Karpas-422 (cell line): ENCODE results near the gene LIPA. TPM values are rescaled to one million over a fixed set of nuclear protein-coding genes. Genes with fewer than 3 reads are reported as not detected.

Source experiments
- DNase-seq: peaks from one replicate; pipeline ENCODE4 v3.0.0-alpha.2; 2015
- H2AFZ ChIP-seq: fragments of 200-600 bp; sonication (generic); 2 replicates; pipeline ENCODE4 v1.6.1; 2014; ENCODE audit warnings: antibody characterized with exemption, low read length, mixed read lengths
- H3K27ac ChIP-seq: fragments of 200-600 bp; sonication (generic); 2 replicates; pipeline ENCODE4 v1.5.1; 2014; ENCODE audit warnings: mild to moderate bottlenecking, low read length, moderate library complexity
- H3K27me3 ChIP-seq: fragments of 200-600 bp; sonication (generic); 2 replicates; pipeline ENCODE4 v1.6.1; 2014; ENCODE audit warnings: low read length, mixed read lengths
- H3K36me3 ChIP-seq: fragments of 200-600 bp; sonication (generic); 2 replicates; pipeline ENCODE4 v1.6.1; 2014; ENCODE audit warnings: low read length, mixed read lengths; ENCODE audit not compliant: insufficient read depth
- H3K4me1 ChIP-seq: fragments of 200-600 bp; sonication (generic); 2 replicates; pipeline ENCODE4 v1.6.1; 2014; ENCODE audit warnings: mild to moderate bottlenecking, low read length, mixed read lengths
- H3K4me2 ChIP-seq: fragments of 200-600 bp; sonication (generic); 2 replicates; pipeline ENCODE4 v1.6.1; 2014; ENCODE audit warnings: low read length, low read depth, mild to moderate bottlenecking; ENCODE audit not compliant: poor library complexity, severe bottlenecking
- H3K4me3 ChIP-seq: fragments of 200-600 bp; sonication (generic); 2 replicates; pipeline ENCODE4 v1.5.1; 2014; ENCODE audit warnings: mild to moderate bottlenecking, antibody characterized with exemption, low read length, mixed read lengths
- H3K79me2 ChIP-seq: fragments of 200-600 bp; sonication (generic); 2 replicates; pipeline ENCODE4 v1.6.1; 2014; ENCODE audit warnings: mild to moderate bottlenecking, low read length, mixed read lengths
- H3K9ac ChIP-seq: fragments of 200-600 bp; sonication (generic); 2 replicates; pipeline ENCODE4 v1.6.0; 2014; ENCODE audit warnings: low read length
- H3K9me2 ChIP-seq: fragments of 200-600 bp; sonication (generic), shearing (Covaris generic); replicated peaks from 2 replicates; pipeline ENCODE4 v1.6.0; 2014; ENCODE audit warnings: mild to moderate bottlenecking, low read length, moderate library complexity; ENCODE audit not compliant: insufficient read depth
- H3K9me3 ChIP-seq: fragments of 300-700, 200-600 bp; sonication (generic); 2 replicates; pipeline ENCODE4 v1.6.1; 2014; ENCODE audit warnings: low read length, mixed read lengths
- H4K20me1 ChIP-seq: fragments of 200-600 bp; sonication (generic); 2 replicates; pipeline ENCODE4 v1.6.1; 2014; ENCODE audit warnings: mild to moderate bottlenecking, antibody characterized with exemption, low read length, low read depth; ENCODE audit not compliant: insufficient read depth
- total RNA-seq: library from RNA; depleted of rRNA; stranded (reverse); fragments of >200 nt; shearing (Covaris generic); gene quantifications from 2 replicates; pipeline ENCODE4 v1.2.3, GENCODE V29; 2014; ENCODE audit warnings: low replicate concordance

The LIPA gene
- total RNA-seq, 1 experiment from 2014 or later = 20.9 TPM

- H3K9me2 ChIP-seq = no peaks in the 10 kb centered on the region
- H3K9ac ChIP-seq = no peak overlapping the region
- no peaks in the 10 kb centered on the region for H3K79me2 ChIP-seq
- H3K36me3 ChIP-seq = no peaks in the 10 kb centered on the region
- no peaks in the 10 kb centered on the region for H3K4me1 ChIP-seq
- no peak overlapping the region for H3K4me2 ChIP-seq
- no peaks in the 10 kb centered on the region for H3K9me3 ChIP-seq
- no peak for DNase-seq
- H3K4me3 ChIP-seq = no peak overlapping the region
- no peak overlapping the region for H2AFZ ChIP-seq
- no peaks in the 10 kb centered on the region for H3K27me3 ChIP-seq
- H3K27ac ChIP-seq = no peak overlapping the region
- no peaks in the 10 kb centered on the region for H4K20me1 ChIP-seq
These were observed 12.0 kb upstream of the LIPA start for GRCh38 chr10:89263531-89263930.

DNA sequence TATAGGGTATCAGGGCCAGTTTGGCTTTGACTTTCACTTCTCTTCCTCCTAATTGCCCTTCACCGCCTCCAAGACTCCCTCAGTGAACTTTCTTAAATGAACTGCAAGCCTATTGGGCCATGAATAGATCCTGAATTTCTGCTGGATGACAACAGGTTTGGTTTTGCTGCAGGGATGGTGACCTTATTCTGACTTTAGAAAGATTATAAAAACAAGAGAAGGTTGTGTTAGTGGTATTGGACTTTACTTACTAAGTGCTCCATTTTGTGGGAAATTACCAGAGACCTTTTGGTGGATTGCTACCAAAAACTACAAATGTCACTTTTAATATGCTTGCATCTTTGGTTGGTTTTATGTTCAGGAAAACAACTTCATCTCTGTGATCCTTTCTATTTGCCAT is 11.5 kb upstream of the LIPA start:
- no peak overlapping the region for H3K27ac ChIP-seq
- no peaks in the 10 kb centered on the region for H3K9me3 ChIP-seq
- no peaks in the 10 kb centered on the region for H3K9me2 ChIP-seq
- H4K20me1 ChIP-seq = no peaks in the 10 kb centered on the region
- no peak for DNase-seq
- no peaks in the 10 kb centered on the region for H3K27me3 ChIP-seq
- H3K79me2 ChIP-seq = no peaks in the 10 kb centered on the region
- no peaks in the 10 kb centered on the region for H3K4me1 ChIP-seq
- H3K4me2 ChIP-seq = no peak overlapping the region
- no peak overlapping the region for H3K4me3 ChIP-seq
- no peaks in the 10 kb centered on the region for H3K36me3 ChIP-seq
- H2AFZ ChIP-seq = no peak overlapping the region
- no peak overlapping the region for H3K9ac ChIP-seq

DNA sequence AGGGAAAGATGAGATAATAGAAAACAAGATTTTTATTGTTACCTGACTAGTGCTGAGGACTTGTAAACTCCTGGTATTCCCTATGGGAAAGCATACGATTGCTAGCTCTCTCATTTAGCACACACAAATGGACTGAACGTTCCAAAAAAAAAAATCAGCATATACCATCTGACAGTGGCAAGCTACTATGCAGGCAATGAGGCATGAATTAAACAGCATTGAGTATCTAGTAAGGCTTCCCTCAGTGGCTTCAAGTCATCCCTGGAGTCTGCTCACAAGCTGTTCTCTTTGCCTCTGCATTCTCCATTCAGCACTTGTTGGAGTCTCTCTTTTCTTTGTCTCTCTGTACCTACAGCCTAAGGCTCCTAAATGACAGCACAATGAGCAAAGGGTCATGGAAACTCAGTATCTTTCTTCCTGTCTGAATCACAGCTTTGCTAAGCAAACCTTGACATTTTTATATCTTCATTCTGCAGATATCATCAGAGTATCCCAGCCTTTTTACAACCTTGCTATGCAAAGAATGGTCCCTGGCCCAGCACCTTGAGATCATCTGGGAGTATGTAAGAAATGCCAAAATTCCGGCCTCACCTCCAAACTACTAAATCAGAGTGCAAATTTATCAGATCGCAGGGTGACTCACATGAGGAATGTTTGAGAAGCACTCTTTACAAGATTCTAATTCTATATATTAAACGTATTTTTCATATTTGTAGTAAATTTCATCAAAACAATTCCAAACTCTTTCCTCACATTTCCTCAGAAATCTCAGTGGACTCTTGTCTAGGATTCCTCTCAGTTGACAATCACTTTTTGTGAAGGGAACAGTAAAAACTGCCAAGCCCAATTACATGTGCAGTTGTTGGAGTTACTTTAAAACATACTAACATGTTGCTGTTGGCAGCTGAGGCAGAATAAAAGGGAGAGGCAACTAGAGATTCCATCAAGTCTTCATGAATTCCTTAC is 10.8 kb upstream of the LIPA start:
- DNase-seq = no peak
- Histone ChIP-seq H3K27me3 (no peaks in the 10 kb centered on the region), H3K4me1 (no peaks in the 10 kb centered on the region), H3K36me3 (no peaks in the 10 kb centered on the region), H3K27ac (no peak overlapping the region), H3K9me2 (no peaks in the 10 kb centered on the region), H3K79me2 (no peaks in the 10 kb centered on the region), H2AFZ (no peak overlapping the region), H3K9ac (no peak overlapping the region), H4K20me1 (no peaks in the 10 kb centered on the region), H3K9me3 (no peaks in the 10 kb centered on the region), H3K4me3 (no peak overlapping the region), H3K4me2 (no peak overlapping the region)

DNA sequence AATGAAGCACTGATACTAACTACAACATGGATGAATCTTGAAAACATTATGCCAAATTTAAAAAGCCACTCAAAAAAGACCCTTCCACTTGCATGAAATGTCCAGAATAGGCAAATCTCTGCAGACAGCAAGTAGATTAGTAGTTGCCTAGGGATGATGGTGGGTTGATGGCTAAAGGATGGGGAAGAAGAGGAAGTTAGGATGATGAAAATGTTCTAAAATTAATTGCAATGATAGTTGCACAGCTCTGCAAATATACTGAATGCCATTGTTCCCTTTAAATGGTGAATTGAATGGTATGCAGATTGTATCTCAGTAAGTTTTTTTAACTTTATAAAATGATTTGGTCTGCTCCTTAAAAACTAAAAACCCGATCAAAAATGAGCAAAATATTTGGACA is 7.3 kb upstream of the LIPA start:
- no peak overlapping the region for H3K9ac ChIP-seq
- no peaks in the 10 kb centered on the region for H3K79me2 ChIP-seq
- no peak for DNase-seq
- no peaks in the 10 kb centered on the region for H3K4me1 ChIP-seq
- no peak overlapping the region for H3K4me3 ChIP-seq
- H3K9me3 ChIP-seq = no peaks in the 10 kb centered on the region
- H2AFZ ChIP-seq = no peak overlapping the region
- no peak overlapping the region for H3K27ac ChIP-seq
- no peak overlapping the region for H3K4me2 ChIP-seq
- H3K27me3 ChIP-seq = no peaks in the 10 kb centered on the region
- H4K20me1 ChIP-seq = no peaks in the 10 kb centered on the region
- no peaks in the 10 kb centered on the region for H3K9me2 ChIP-seq
- H3K36me3 ChIP-seq = no peaks in the 10 kb centered on the region

DNA sequence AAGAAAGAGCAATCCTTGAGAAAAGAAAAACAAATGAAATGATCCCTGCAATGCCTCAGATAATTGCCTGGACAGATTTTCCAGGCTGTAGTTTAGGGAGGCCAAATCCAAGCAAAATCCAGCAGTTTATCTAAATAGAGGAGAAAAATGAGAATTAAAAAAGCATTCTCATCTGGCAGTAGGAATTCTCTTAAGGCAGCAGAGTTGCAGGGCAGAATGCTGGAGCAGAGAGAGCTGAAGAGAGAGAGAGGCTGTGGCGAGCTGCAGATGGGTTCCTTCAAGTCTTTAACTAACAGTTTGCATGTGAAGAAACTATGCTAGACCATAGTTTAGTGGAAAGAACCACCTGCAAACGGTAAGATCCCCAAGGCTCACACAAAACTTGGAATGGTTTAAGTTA is 6.0 kb upstream of the LIPA start:
- Histone ChIP-seq H3K9me2 (no peaks in the 10 kb centered on the region), H3K36me3 (no peaks in the 10 kb centered on the region), H3K27me3 (no peaks in the 10 kb centered on the region), H3K9me3 (no peaks in the 10 kb centered on the region), H3K27ac (no peak overlapping the region), H3K9ac (no peak overlapping the region), H3K4me1 (no peaks in the 10 kb centered on the region), H2AFZ (no peak overlapping the region), H3K4me2 (no peak overlapping the region), H3K79me2 (no peaks in the 10 kb centered on the region), H3K4me3 (no peak overlapping the region), H4K20me1 (no peaks in the 10 kb centered on the region)
- DNase-seq = no peak

GRCh38 chr10:89256962-89257361 is 5.4 kb upstream of the LIPA start:
- Histone ChIP-seq H3K4me3 (no peak overlapping the region), H3K27ac (no peak overlapping the region), H3K36me3 (no peaks in the 10 kb centered on the region), H3K9me2 (no peaks in the 10 kb centered on the region), H3K79me2 (no peaks in the 10 kb centered on the region), H2AFZ (no peak overlapping the region), H3K9ac (no peak overlapping the region), H3K4me1 (no peaks in the 10 kb centered on the region), H4K20me1 (no peaks in the 10 kb centered on the region), H3K4me2 (no peak overlapping the region), H3K9me3 (no peaks in the 10 kb centered on the region), H3K27me3 (no peaks in the 10 kb centered on the region)
- no peak for DNase-seq

DNA sequence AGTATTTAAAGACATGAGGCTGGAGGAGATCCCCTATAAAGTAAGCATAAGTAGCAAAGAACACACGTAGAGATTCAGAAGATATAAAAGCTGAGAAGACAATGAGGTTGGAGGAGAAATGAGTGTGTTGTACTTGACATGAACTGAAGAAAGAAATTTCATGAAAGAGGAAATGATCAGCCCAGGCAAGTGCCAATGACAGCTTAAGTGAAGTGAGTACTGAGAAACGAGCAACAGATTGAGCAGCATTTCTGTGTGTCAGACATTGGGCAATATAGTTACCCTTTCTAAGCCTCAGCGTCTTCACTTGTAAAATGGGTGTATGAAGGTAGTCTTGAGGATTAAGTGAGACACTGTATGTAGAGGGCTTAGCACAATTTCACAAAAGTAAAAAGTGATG is 4.8 kb upstream of the LIPA start:
- Histone ChIP-seq H2AFZ (no peak overlapping the region), H3K9me2 (no peaks in the 10 kb centered on the region), H3K9ac (no peak overlapping the region), H3K27me3 (no peaks in the 10 kb centered on the region), H4K20me1 (no peaks in the 10 kb centered on the region), H3K27ac (no peak overlapping the region), H3K9me3 (no peaks in the 10 kb centered on the region), H3K4me3 (no peak overlapping the region), H3K79me2 (no peaks in the 10 kb centered on the region), H3K4me1 (no peaks in the 10 kb centered on the region), H3K36me3 (no peaks in the 10 kb centered on the region), H3K4me2 (no peak overlapping the region)
- DNase-seq = no peak

- Histone ChIP-seq H3K9me2 (no peaks in the 10 kb centered on the region), H3K4me1 (peaks cover 4% of the 10 kb centered on the region), H3K4me2 (no peak overlapping the region), H3K9ac (no peak overlapping the region), H4K20me1 (no peaks in the 10 kb centered on the region), H3K4me3 (no peak overlapping the region), H3K36me3 (no peaks in the 10 kb centered on the region), H3K79me2 (no peaks in the 10 kb centered on the region), H3K9me3 (no peaks in the 10 kb centered on the region), H2AFZ (no peak overlapping the region), H3K27ac (no peak overlapping the region), H3K27me3 (no peaks in the 10 kb centered on the region)
- no peak for DNase-seq
These were observed 4.2 kb upstream of the LIPA start for GRCh38 chr10:89255793-89256192.
